Measurements from ENCODE around the gene SIPA1L3.

GRCh38 chr19:38163419-38164290, 256.6 kb downstream of the SIPA1L3 start:
- TF ChIP-seq, protein P1, sequence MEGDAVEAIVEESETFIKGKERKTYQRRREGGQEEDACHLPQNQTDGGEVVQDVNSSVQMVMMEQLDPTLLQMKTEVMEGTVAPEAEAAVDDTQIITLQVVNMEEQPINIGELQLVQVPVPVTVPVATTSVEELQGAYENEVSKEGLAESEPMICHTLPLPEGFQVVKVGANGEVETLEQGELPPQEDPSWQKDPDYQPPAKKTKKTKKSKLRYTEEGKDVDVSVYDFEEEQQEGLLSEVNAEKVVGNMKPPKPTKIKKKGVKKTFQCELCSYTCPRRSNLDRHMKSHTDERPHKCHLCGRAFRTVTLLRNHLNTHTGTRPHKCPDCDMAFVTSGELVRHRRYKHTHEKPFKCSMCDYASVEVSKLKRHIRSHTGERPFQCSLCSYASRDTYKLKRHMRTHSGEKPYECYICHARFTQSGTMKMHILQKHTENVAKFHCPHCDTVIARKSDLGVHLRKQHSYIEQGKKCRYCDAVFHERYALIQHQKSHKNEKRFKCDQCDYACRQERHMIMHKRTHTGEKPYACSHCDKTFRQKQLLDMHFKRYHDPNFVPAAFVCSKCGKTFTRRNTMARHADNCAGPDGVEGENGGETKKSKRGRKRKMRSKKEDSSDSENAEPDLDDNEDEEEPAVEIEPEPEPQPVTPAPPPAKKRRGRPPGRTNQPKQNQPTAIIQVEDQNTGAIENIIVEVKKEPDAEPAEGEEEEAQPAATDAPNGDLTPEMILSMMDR (IDR thresholded peaks at IDR 0.05): no peak
- TF ChIP-seq POLR2A (IDR thresholded peaks at IDR 0.05): no peak

Data from heart left ventricle (tissue), 13 donors.